Activated naive CD4-positive, alpha-beta T cell treated with anti-CD3 and anti-CD28 coated beads for 36 hours (primary cell): ENCODE results near the gene CFAP90. TPM values are rescaled to one million over a fixed set of nuclear protein-coding genes. Genes with fewer than 3 reads are reported as not detected.

Experiments used
- CTCF ChIA-PET: fragments of 350-600 bp; sonication (Branson Sonifier 250); formaldehyde crosslinking; loops from one replicate; lab custom pipeline; 2021; ENCODE audit warnings: antibody characterized with exemption; lab: Charles Lee
- DNase-seq: peaks from one replicate; pipeline ENCODE4 v3.0.0-alpha.2; 2020
- H3K27ac Mint-ChIP-seq: one replicate; pipeline ENCODE4 v1.8.0; 2021; ENCODE audit warnings: mild to moderate bottlenecking, mixed read lengths
- H3K27me3 Mint-ChIP-seq: one replicate; pipeline ENCODE4 v1.8.0; 2021; ENCODE audit warnings: low read depth, mixed read lengths
- H3K36me3 Mint-ChIP-seq: one replicate; pipeline ENCODE4 v1.8.0; 2021; ENCODE audit warnings: low read depth, mixed read lengths
- H3K4me1 Mint-ChIP-seq: one replicate; pipeline ENCODE4 v1.8.0; 2021; ENCODE audit warnings: low read depth, mixed read lengths
- H3K4me3 Mint-ChIP-seq: one replicate; pipeline ENCODE4 v1.8.0; 2021; ENCODE audit warnings: mild to moderate bottlenecking, moderate library complexity, mixed read lengths
- H3K9me3 Mint-ChIP-seq: one replicate; pipeline ENCODE4 v1.8.0; 2021; ENCODE audit warnings: mixed read lengths
- intact Hi-C: fragments of 100-400 bp; cut with micrococcal nuclease; formaldehyde crosslinking; loops from one replicate; pipeline ENCODE4 v1.15.1; 2023
- total RNA-seq, 2 experiments: library from RNA; stranded (reverse); gene quantifications; one replicate each; pipeline ENCODE4 v1.2.3, GENCODE V29; 2021

Gene CFAP90
- total RNA-seq, 2 experiments from 2014 or later, result not detected

- Mint-ChIP-seq H3K9me3 (no peaks in the 10 kb centered on the region), H3K4me3 (no peak overlapping the region), H3K36me3 (no peaks in the 10 kb centered on the region), H3K4me1 (peaks cover 2% of the 10 kb centered on the region), H3K27ac (no peak overlapping the region), H3K27me3 (peaks cover 43% of the 10 kb centered on the region)
- intact Hi-C loops, result no loop called here
- CTCF ChIA-PET, result interaction anchor here (0.6 to 1.3 kb wide), 2 partner anchors 12 to 28 kb away, joined by 3 to 4 read pairs; no protein-coding TSS in a partner anchor
- DNase-seq, result no peak
Observed at GRCh38 chr5:7845557-7845956, 5.4 kb downstream of the CFAP90 start.

GRCh38 chr5:7844901-7845300, 6.0 kb downstream of the CFAP90 start:
- Mint-ChIP-seq H3K9me3 (no peaks in the 10 kb centered on the region), H3K27ac (no peak overlapping the region), H3K4me1 (peaks cover 1% of the 10 kb centered on the region), H3K36me3 (no peaks in the 10 kb centered on the region), H3K4me3 (no peak overlapping the region), H3K27me3 (peaks cover 43% of the 10 kb centered on the region)
- CTCF ChIA-PET, result interaction anchor here (0.6 to 1.3 kb wide), 2 partner anchors 13 to 27 kb away, joined by 3 to 4 read pairs; no protein-coding TSS in a partner anchor
- intact Hi-C loops, result no loop called here
- DNase-seq, result no peak

- intact Hi-C loops, result no loop called here
- H3K4me1 Mint-ChIP-seq, result no peaks in the 10 kb centered on the region
- H3K9me3 Mint-ChIP-seq, result no peaks in the 10 kb centered on the region
- no peaks in the 10 kb centered on the region for H3K36me3 Mint-ChIP-seq
- no peak overlapping the region for H3K27ac Mint-ChIP-seq
- H3K4me3 Mint-ChIP-seq, result no peak overlapping the region
- DNase-seq, result no peak
- H3K27me3 Mint-ChIP-seq, result peaks cover 35% of the 10 kb centered on the region
- CTCF ChIA-PET, result no interaction called here
Observed at GRCh38 chr5:7842531-7842930, 8.4 kb downstream of the CFAP90 start.

- H3K36me3 Mint-ChIP-seq, result no peaks in the 10 kb centered on the region
- CTCF ChIA-PET, result interaction anchor here (0.9 kb wide), 1 partner anchor 20 kb away, joined by 3 read pairs; no protein-coding TSS in a partner anchor
- H3K4me1 Mint-ChIP-seq, result no peaks in the 10 kb centered on the region
- H3K27me3 Mint-ChIP-seq, result peaks cover 22% of the 10 kb centered on the region
- no peak overlapping the region for H3K27ac Mint-ChIP-seq
- no peak for DNase-seq
- H3K4me3 Mint-ChIP-seq, result no peak overlapping the region
- no peaks in the 10 kb centered on the region for H3K9me3 Mint-ChIP-seq
- intact Hi-C loops, result no loop called here
Observed at GRCh38 chr5:7837403-7837802, 13.5 kb downstream of the CFAP90 start.

- Mint-ChIP-seq H3K4me3 (no peak overlapping the region), H3K27me3 (peaks cover 11% of the 10 kb centered on the region), H3K4me1 (no peaks in the 10 kb centered on the region), H3K27ac (no peak overlapping the region), H3K36me3 (no peaks in the 10 kb centered on the region), H3K9me3 (no peaks in the 10 kb centered on the region)
- DNase-seq, result no peak
- CTCF ChIA-PET, result no interaction called here
- intact Hi-C loops, result no loop called here
Observed at GRCh38 chr5:7834982-7835381, 16.0 kb downstream of the CFAP90 start.

GRCh38 chr5:7828269-7828668, 22.7 kb downstream of the CFAP90 start:
- no peak for DNase-seq
- Mint-ChIP-seq H3K27me3 (peaks cover 8% of the 10 kb centered on the region), H3K4me3 (no peak overlapping the region), H3K4me1 (no peaks in the 10 kb centered on the region), H3K9me3 (no peaks in the 10 kb centered on the region), H3K27ac (no peak overlapping the region), H3K36me3 (no peaks in the 10 kb centered on the region)
- intact Hi-C loops, result no loop called here
- CTCF ChIA-PET, result interaction anchor here (0.7 kb wide), 1 partner anchor 11 kb away, joined by 3 read pairs; no protein-coding TSS in a partner anchor

GRCh38 chr5:7827610-7828009, 23.3 kb downstream of the CFAP90 start:
- no peaks in the 10 kb centered on the region for H3K9me3 Mint-ChIP-seq
- intact Hi-C loops, result no loop called here

GRCh38 chr5:7825630-7826029, 25.3 kb downstream of the CFAP90 start:
- Mint-ChIP-seq H3K36me3 (no peaks in the 10 kb centered on the region), H3K9me3 (no peaks in the 10 kb centered on the region)
- CTCF ChIA-PET, result no interaction called here

More at GRCh38 chr5:7827610-7828009, 23.3 kb downstream of the CFAP90 start:
- no peak for DNase-seq
- Mint-ChIP-seq H3K36me3 (no peaks in the 10 kb centered on the region), H3K27ac (no peak overlapping the region), H3K4me1 (no peaks in the 10 kb centered on the region), H3K4me3 (no peak overlapping the region), H3K27me3 (peaks cover 14% of the 10 kb centered on the region)
- CTCF ChIA-PET, result interaction anchor here (0.7 kb wide), 1 partner anchor 10 kb away, joined by 3 read pairs; no protein-coding TSS in a partner anchor

GRCh38 chr5:7824995-7825394, 25.9 kb downstream of the CFAP90 start:
- CTCF ChIA-PET, result no interaction called here

More at GRCh38 chr5:7825630-7826029, 25.3 kb downstream of the CFAP90 start:
- no peak for DNase-seq
- H3K4me1 Mint-ChIP-seq, result no peaks in the 10 kb centered on the region
- intact Hi-C loops, result no loop called here
- H3K27me3 Mint-ChIP-seq, result peaks cover 22% of the 10 kb centered on the region
- no peak overlapping the region for H3K4me3 Mint-ChIP-seq
- no peak overlapping the region for H3K27ac Mint-ChIP-seq

GRCh38 chr5:7823594-7823993, 27.3 kb downstream of the CFAP90 start:
- H3K36me3 Mint-ChIP-seq, result no peaks in the 10 kb centered on the region
- no peaks in the 10 kb centered on the region for H3K4me1 Mint-ChIP-seq
- no peak overlapping the region for H3K27ac Mint-ChIP-seq
- H3K9me3 Mint-ChIP-seq, result no peaks in the 10 kb centered on the region
- no peak for DNase-seq
- CTCF ChIA-PET, result no interaction called here
- H3K27me3 Mint-ChIP-seq, result peaks cover 29% of the 10 kb centered on the region
- no peak overlapping the region for H3K4me3 Mint-ChIP-seq
- intact Hi-C loops, result no loop called here

More at GRCh38 chr5:7824995-7825394, 25.9 kb downstream of the CFAP90 start:
- Mint-ChIP-seq H3K27ac (no peak overlapping the region), H3K4me1 (no peaks in the 10 kb centered on the region), H3K27me3 (peaks cover 22% of the 10 kb centered on the region), H3K36me3 (no peaks in the 10 kb centered on the region), H3K4me3 (no peak overlapping the region), H3K9me3 (no peaks in the 10 kb centered on the region)
- DNase-seq, result no peak
- intact Hi-C loops, result no loop called here

GRCh38 chr5:7822449-7822848, 28.5 kb downstream of the CFAP90 start:
- peaks cover 29% of the 10 kb centered on the region for H3K27me3 Mint-ChIP-seq
- intact Hi-C loops, result no loop called here
- CTCF ChIA-PET, result no interaction called here

GRCh38 chr5:7816535-7816901, 34.4 kb downstream of the CFAP90 start:
- Mint-ChIP-seq H3K9me3 (no peaks in the 10 kb centered on the region), H3K27ac (no peak overlapping the region), H3K36me3 (no peaks in the 10 kb centered on the region), H3K27me3 (peaks cover 50% of the 10 kb centered on the region), H3K4me1 (peaks cover 4% of the 10 kb centered on the region), H3K4me3 (no peak overlapping the region)
- no peak for DNase-seq
- intact Hi-C loops, result loop anchor here (1.0 to 5.0 kb wide), 3 partner anchors 64 to 1051 kb away; no protein-coding TSS in a partner anchor
- CTCF ChIA-PET, result interaction anchor here (0.6 to 1.2 kb wide), 5 partner anchors 11 to 256 kb away, joined by 3 to 4 read pairs (median 3); no protein-coding TSS in a partner anchor

More at GRCh38 chr5:7822449-7822848, 28.5 kb downstream of the CFAP90 start:
- no peak for DNase-seq
- Mint-ChIP-seq H3K36me3 (no peaks in the 10 kb centered on the region), H3K4me1 (no peaks in the 10 kb centered on the region), H3K9me3 (no peaks in the 10 kb centered on the region), H3K27ac (no peak overlapping the region), H3K4me3 (no peak overlapping the region)

GRCh38 chr5:7815892-7816534, 34.9 kb downstream of the CFAP90 start:
- DNase-seq, result peak; percentile 75
- no peak overlapping the region for H3K4me3 Mint-ChIP-seq
- CTCF ChIA-PET, result interaction anchor here (0.6 to 1.3 kb wide), 3 partner anchors 19 to 256 kb away, joined by 3 to 4 read pairs (median 3); no protein-coding TSS in a partner anchor
- H3K27ac Mint-ChIP-seq, result no peak overlapping the region
- H3K9me3 Mint-ChIP-seq, result no peaks in the 10 kb centered on the region
- intact Hi-C loops, result loop anchor here (1.0 to 5.0 kb wide), 3 partner anchors 64 to 1051 kb away; no protein-coding TSS in a partner anchor
- peaks cover 4% of the 10 kb centered on the region for H3K4me1 Mint-ChIP-seq
- H3K27me3 Mint-ChIP-seq, result peaks cover 49% of the 10 kb centered on the region
- no peaks in the 10 kb centered on the region for H3K36me3 Mint-ChIP-seq
